Measurements from ENCODE around the gene CABLES1. TPM values are rescaled to one million over a fixed set of nuclear protein-coding genes. Genes with fewer than 3 reads are reported as not detected.

The CABLES1 gene
- polyA plus RNA-seq, 1 of the 3 experiments (the other 2 are of a cell fraction): 2.2 TPM

DNA sequence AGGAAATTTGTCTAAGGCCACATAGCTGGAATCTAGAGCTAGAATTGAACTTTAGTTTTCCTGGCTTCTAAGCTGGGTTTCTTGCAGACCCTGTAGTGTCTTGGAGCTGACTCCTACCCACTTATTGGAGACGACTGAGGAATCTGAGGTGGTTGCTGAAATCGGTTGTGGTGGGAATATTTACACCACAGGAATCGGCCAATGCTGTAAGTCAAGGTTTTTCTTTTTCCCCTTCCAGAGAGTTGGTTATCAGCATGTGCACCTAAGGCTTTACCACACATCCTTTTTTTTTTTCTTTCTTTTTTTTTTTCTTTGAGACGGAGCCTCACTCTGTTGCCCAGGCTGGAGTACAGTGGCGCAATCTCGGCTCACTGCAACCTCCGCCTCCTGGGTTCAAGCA lies 9.4 kb downstream of the CABLES1 start:
- H3K36me3 ChIP-seq (replicated peaks in 1 of 2; ENCODE audit: control insufficient read depth in 1 of 2, insufficient read depth in 2 of 2, low read length in 1 of 2): no peaks in the 10 kb centered on the region
- H3K27ac ChIP-seq (ENCODE audit: low read depth in 2 of 2, low read length in 1 of 2): peak overlapping the region in 1 of 2 experiments; percentile 91; a peak in 2 of 4 replicates
- H3K4me1 ChIP-seq (ENCODE audit: control insufficient read depth in 1 of 2, insufficient read depth in 2 of 2, low read depth in 1 of 2, low read length in 1 of 2): peaks cover 20 to 42% of the 10 kb centered on the region in 2 experiments; a peak in 3 of 4 replicates
- H3K9me3 ChIP-seq: no peaks in the 10 kb centered on the region
- no peak overlapping the region for H2AFZ ChIP-seq (ENCODE audit: low read depth)
- H3K79me2 ChIP-seq (ENCODE audit: insufficient read depth): peaks cover 82% of the 10 kb centered on the region
- TF ChIP-seq GABPA (IDR thresholded peaks at IDR 0.05; ENCODE audit: low read depth): no peak
- TF ChIP-seq SMC3 (IDR thresholded peaks at IDR 0.05; ENCODE audit: low read depth, low read length): no peak
- TF ChIP-seq NRF1 (IDR thresholded peaks at IDR 0.05; ENCODE audit: low read depth, low read length): no peak
- TF ChIP-seq MEF2A (IDR thresholded peaks at IDR 0.05; ENCODE audit: borderline replicate concordance, low read depth): no peak
- no peak for TF ChIP-seq MXI1 (IDR thresholded peaks at IDR 0.05; ENCODE audit: low read depth, low read length)
- TF ChIP-seq CTCF (IDR thresholded peaks at IDR 0.05): no peak
- no peak for TF ChIP-seq CHD2 (IDR thresholded peaks at IDR 0.05; ENCODE audit: low read length, partially characterized antibody)
- TF ChIP-seq EZH2phosphoT487 (IDR thresholded peaks at IDR 0.05; ENCODE audit: borderline replicate concordance, low read depth): no peak
- no peak for TF ChIP-seq PBX3 (IDR thresholded peaks at IDR 0.05)
- no peak for TF ChIP-seq GATA2 (CRISPR knock-in tag; IDR thresholded peaks at IDR 0.05)
- no peak for TF ChIP-seq RXRA (IDR thresholded peaks at IDR 0.05; ENCODE audit: borderline replicate concordance, low read depth)
- H3K4me3 ChIP-seq (ENCODE audit: low read depth in 2 of 2, low read length in 1 of 2): no peak overlapping the region
- no peak overlapping the region for H3K9ac ChIP-seq
- no peak overlapping the region for H3K4me2 ChIP-seq
- H3F3A ChIP-seq (replicated peaks; ENCODE audit: insufficient read depth): no peaks in the 10 kb centered on the region
- WGBS (ENCODE audit: low lambda C conversion rate): 97% methylated on average over 7 of the region's 7 CpGs
- H4K20me1 ChIP-seq (ENCODE audit: insufficient read depth): peaks cover 27% of the 10 kb centered on the region
- DNase-seq: no peak
- H3K9me2 ChIP-seq: no peaks in the 10 kb centered on the region
- no peaks in the 10 kb centered on the region for H3K27me3 ChIP-seq (ENCODE audit: insufficient read depth)
- ChIA-PET CTCF (interaction anchor here (1.8 to 2.4 kb wide), 2 partner anchors 10 to 19 kb away, joined by 4 to 7 read pairs; no protein-coding TSS in a partner anchor), POLR2A (interaction anchor here (1.4 kb wide), 1 partner anchor 10 kb away, joined by 4 read pairs; no protein-coding TSS in a partner anchor)

DNA sequence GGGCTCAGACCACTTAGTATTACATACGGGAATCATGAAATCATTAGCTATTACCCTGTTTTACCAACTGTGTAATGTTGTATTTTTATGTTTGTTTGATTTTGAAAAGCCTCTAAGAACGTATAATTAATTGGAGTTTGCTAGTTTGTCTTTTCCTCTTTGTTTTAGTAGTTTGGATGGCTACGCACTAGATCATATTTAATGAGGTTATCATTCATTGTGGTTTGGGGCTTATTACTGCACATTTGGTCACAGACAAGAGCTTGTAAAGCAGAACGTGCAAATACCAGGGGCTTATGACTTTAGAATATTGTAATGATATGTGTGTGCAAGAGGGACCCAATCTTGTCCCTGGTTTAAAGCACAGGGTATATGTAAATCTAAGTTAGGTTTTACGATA lies 10.3 kb downstream of the CABLES1 start:
- H3K9ac ChIP-seq: no peak overlapping the region
- H3K27ac ChIP-seq (ENCODE audit: low read depth in 2 of 2, low read length in 1 of 2): no peak overlapping the region
- H3K4me2 ChIP-seq: no peak overlapping the region
- peaks cover 20 to 42% of the 10 kb centered on the region in 2 experiments; a peak in 3 of 4 replicates for H3K4me1 ChIP-seq (ENCODE audit: control insufficient read depth in 1 of 2, insufficient read depth in 2 of 2, low read depth in 1 of 2, low read length in 1 of 2)
- CTCF ChIA-PET: no interaction called here
- no peak for DNase-seq
- no peaks in the 10 kb centered on the region for H3K27me3 ChIP-seq (ENCODE audit: insufficient read depth)
- 87% methylated on average over 5 of the region's 5 CpGs for WGBS (ENCODE audit: low lambda C conversion rate)
- H4K20me1 ChIP-seq (ENCODE audit: insufficient read depth): peaks cover 26% of the 10 kb centered on the region
- H3K9me3 ChIP-seq: no peaks in the 10 kb centered on the region
- no peak for TF ChIP-seq RAD21 (IDR thresholded peaks at IDR 0.05; ENCODE audit: low read length)
- no peak for TF ChIP-seq FOSL2 (IDR thresholded peaks at IDR 0.05; ENCODE audit: borderline replicate concordance, low read depth)
- no peaks in the 10 kb centered on the region for H3F3A ChIP-seq (replicated peaks; ENCODE audit: insufficient read depth)
- H2AFZ ChIP-seq (ENCODE audit: low read depth): no peak overlapping the region
- no peak overlapping the region for H3K4me3 ChIP-seq (ENCODE audit: low read depth in 2 of 2, low read length in 1 of 2)
- no peaks in the 10 kb centered on the region for H3K36me3 ChIP-seq (replicated peaks in 1 of 2; ENCODE audit: control insufficient read depth in 1 of 2, insufficient read depth in 2 of 2, low read length in 1 of 2)
- peaks cover 80% of the 10 kb centered on the region for H3K79me2 ChIP-seq (ENCODE audit: insufficient read depth)
- no peaks in the 10 kb centered on the region for H3K9me2 ChIP-seq
- POLR2A ChIA-PET: no interaction called here
